C4-2B (cell line): ENCODE measurements around the gene TCFL5.

Experiments used
- ZFX ChIP-seq: fragments of 450-650 bp; IDR thresholded peaks from 2 replicates; pipeline ENCODE4 v1.6.1; 2017
- TF ChIP-seq, protein P1 (sequence below): fragments of 450-650 bp; conservative IDR thresholded peaks from 2 replicates; pipeline ENCODE4 v1.5.1; 2017; ENCODE audit warnings: mild to moderate bottlenecking

DNA sequence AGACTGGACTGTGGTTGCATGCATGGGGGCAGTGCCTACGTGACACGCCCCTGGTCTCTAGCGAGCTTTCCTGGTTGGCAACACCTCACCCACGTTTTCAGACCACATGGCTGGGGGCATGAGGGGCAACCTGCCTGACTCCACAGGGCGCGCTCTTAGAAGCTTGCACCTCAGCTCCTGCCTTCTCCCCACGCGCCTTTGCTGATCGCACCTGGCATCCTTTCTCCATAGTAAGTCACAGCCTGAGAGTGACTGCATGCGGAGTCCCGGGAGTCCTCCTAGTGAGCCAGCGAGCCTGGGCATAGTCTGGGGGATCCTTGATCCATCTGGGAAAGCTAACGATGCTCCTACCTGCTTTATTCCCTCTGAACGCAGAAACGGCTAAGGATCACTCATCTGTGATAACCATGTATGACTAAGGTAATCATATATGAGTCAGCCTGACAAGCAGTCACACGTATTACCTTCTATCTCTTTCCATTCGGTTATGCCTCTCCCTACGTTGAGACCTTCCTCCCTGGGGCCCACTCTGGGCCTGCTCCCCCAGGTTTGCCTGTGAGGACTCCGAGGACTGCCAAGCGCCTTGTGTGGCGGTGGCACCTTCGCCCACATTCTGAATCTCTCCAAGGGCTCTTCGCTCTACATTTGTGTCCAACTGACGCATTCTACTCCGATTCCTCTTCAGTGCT is 4.5 kb downstream of the TCFL5 start:
- TF ChIP-seq, protein P1, sequence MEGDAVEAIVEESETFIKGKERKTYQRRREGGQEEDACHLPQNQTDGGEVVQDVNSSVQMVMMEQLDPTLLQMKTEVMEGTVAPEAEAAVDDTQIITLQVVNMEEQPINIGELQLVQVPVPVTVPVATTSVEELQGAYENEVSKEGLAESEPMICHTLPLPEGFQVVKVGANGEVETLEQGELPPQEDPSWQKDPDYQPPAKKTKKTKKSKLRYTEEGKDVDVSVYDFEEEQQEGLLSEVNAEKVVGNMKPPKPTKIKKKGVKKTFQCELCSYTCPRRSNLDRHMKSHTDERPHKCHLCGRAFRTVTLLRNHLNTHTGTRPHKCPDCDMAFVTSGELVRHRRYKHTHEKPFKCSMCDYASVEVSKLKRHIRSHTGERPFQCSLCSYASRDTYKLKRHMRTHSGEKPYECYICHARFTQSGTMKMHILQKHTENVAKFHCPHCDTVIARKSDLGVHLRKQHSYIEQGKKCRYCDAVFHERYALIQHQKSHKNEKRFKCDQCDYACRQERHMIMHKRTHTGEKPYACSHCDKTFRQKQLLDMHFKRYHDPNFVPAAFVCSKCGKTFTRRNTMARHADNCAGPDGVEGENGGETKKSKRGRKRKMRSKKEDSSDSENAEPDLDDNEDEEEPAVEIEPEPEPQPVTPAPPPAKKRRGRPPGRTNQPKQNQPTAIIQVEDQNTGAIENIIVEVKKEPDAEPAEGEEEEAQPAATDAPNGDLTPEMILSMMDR: no peak
- no peak for TF ChIP-seq ZFX
